GM18526 (cell line): ENCODE measurements around the gene SCIN.

ENCODE experiments used
- POLR2A ChIP-seq: IDR thresholded peaks from 3 replicates; pipeline ENCODE4 v1.6.1; 2011; ENCODE audit not compliant: insufficient read length; ENCODE audit errors: extremely low read depth

SCIN gene

GRCh38 chr7:12635830-12636229 is 65.3 kb downstream of the SCIN start:
- TF ChIP-seq POLR2A = no peak

GRCh38 chr7:12637328-12637727 is 66.8 kb downstream of the SCIN start:
- TF ChIP-seq POLR2A = no peak

- no peak for TF ChIP-seq POLR2A
These were observed 67.5 kb downstream of the SCIN start for GRCh38 chr7:12637819-12638592.

GRCh38 chr7:12638851-12639456 is 68.4 kb downstream of the SCIN start:
- TF ChIP-seq POLR2A = no peak

GRCh38 chr7:12640299-12641096 is 70.0 kb downstream of the SCIN start:
- TF ChIP-seq POLR2A = no peak

GRCh38 chr7:12641196-12641595 is 70.7 kb downstream of the SCIN start:
- TF ChIP-seq POLR2A = no peak

GRCh38 chr7:12642508-12642907 is 72.0 kb downstream of the SCIN start:
- no peak for TF ChIP-seq POLR2A

- TF ChIP-seq POLR2A = no peak
These were observed 72.6 kb downstream of the SCIN start for GRCh38 chr7:12643001-12643643.

GRCh38 chr7:12643644-12644043 is 73.1 kb downstream of the SCIN start:
- TF ChIP-seq POLR2A = no peak

- no peak for TF ChIP-seq POLR2A
These were observed 75.6 kb downstream of the SCIN start for GRCh38 chr7:12646139-12646538.

GRCh38 chr7:12647364-12648219 is 77.1 kb downstream of the SCIN start:
- no peak for TF ChIP-seq POLR2A

GRCh38 chr7:12648704-12649261 is 78.3 kb downstream of the SCIN start:
- no peak for TF ChIP-seq POLR2A

- no peak for TF ChIP-seq POLR2A
These were observed 78.8 kb downstream of the SCIN start for GRCh38 chr7:12649348-12649747.

- TF ChIP-seq POLR2A = no peak
These were observed 79.6 kb downstream of the SCIN start for GRCh38 chr7:12650080-12650479.

GRCh38 chr7:12653110-12653509 is 82.6 kb downstream of the SCIN start:
- no peak for TF ChIP-seq POLR2A

GRCh38 chr7:12653518-12653917 is 83.0 kb downstream of the SCIN start:
- TF ChIP-seq POLR2A = no peak
